Measurements from ENCODE around the gene PHOX2B. TPM values are rescaled to one million over a fixed set of nuclear protein-coding genes. Genes with fewer than 3 reads are reported as not detected.

The PHOX2B gene
- total and polyA plus RNA-seq, 9 of the 15 experiments (the other 6 are each of a cell fraction or from before 2014, with no cell fraction given), result not detected

GRCh38 chr4:41713768-41714167 is 34.8 kb downstream of the PHOX2B start (continued):
- no peak for TF ChIP-seq CUX1 (CRISPR knock-in tag; IDR thresholded peaks at IDR 0.05)
- TF ChIP-seq ZNF324 (CRISPR knock-in tag; IDR thresholded peaks at IDR 0.05), result no peak
- TF ChIP-seq E2F1 (CRISPR knock-in tag; IDR thresholded peaks at IDR 0.05), result no peak
- TF ChIP-seq ELK3 (CRISPR knock-in tag; IDR thresholded peaks at IDR 0.05), result no peak
- TF ChIP-seq SMC3 (conservative IDR thresholded peaks at IDR 0.05; ENCODE audit: insufficient read depth, low read depth, low read length), result no peak
- no peak for TF ChIP-seq SNRNP70 (optimal IDR thresholded peaks at IDR 0.05; ENCODE audit: low read depth, low read length)
